Keratinocyte (primary cell): ENCODE measurements around the gene E4F1. TPM values are rescaled to one million over a fixed set of nuclear protein-coding genes. Genes with fewer than 3 reads are reported as not detected.

Experiments used
- DNase-seq: peaks from one replicate; pipeline ENCODE4 v3.0.0-alpha.2; 2011; ENCODE audit warnings: low read depth, missing footprints, low spot score
- FAIRE-seq: peaks from 2 replicates; lab custom pipeline; 2011; peaks lifted over from hg19 to GRCh38; lab: Jason Lieb, UNC
- H2AFZ ChIP-seq: 2 replicates; pipeline ENCODE4 v1.6.0; 2012; ENCODE audit warnings: low read length, control low read depth, inconsistent platforms; ENCODE audit not compliant: control insufficient read depth
- H3K27ac ChIP-seq: 2 replicates; pipeline ENCODE4 v1.5.1; 2011; ENCODE audit warnings: low read length; ENCODE audit not compliant: control insufficient read depth, insufficient read depth
- H3K27me3 ChIP-seq: 3 replicates; pipeline ENCODE4 v1.6.0; 2011; ENCODE audit warnings: low read length; ENCODE audit not compliant: control insufficient read depth, insufficient read depth; ENCODE audit errors: extremely low read depth
- H3K36me3 ChIP-seq, 2 experiments: 2 replicates in 1 of 2; 3 replicates in 1 of 2; pipeline ENCODE4 v1.5.1; 2011; ENCODE audit warnings: low read length in 2 of 2, mild to moderate bottlenecking in 1 of 2; ENCODE audit not compliant: control insufficient read depth in 2 of 2, insufficient read depth in 2 of 2; ENCODE audit errors: extremely low read depth in 1 of 2
- H3K4me1 ChIP-seq: 3 replicates; pipeline ENCODE4 v1.5.1; 2011; ENCODE audit warnings: low read length; ENCODE audit not compliant: control insufficient read depth, insufficient read depth; ENCODE audit errors: extremely low read depth
- H3K4me2 ChIP-seq: 3 replicates; pipeline ENCODE4 v1.6.0; 2011; ENCODE audit warnings: low read depth, low read length; ENCODE audit not compliant: control insufficient read depth, insufficient read depth; ENCODE audit errors: extremely low read depth
- H3K4me3 ChIP-seq, 3 experiments: fragments of 200-600 bp in 1 of 3; sonication (generic) in 1 of 3; 2 replicates in 2 of 3; 3 replicates in 1 of 3; pipeline ENCODE4 v1.5.1; 2011 to 2016; ENCODE audit warnings: low read length in 3 of 3, mild to moderate bottlenecking in 3 of 3, control low read depth in 2 of 3, inconsistent platforms in 1 of 3, low read depth in 1 of 3, mixed read lengths in 1 of 3, mixed run types in 1 of 3, moderate library complexity in 1 of 3; ENCODE audit not compliant: control insufficient read depth in 2 of 3, insufficient read depth in 2 of 3; ENCODE audit errors: extremely low read depth in 1 of 3
- H3K79me2 ChIP-seq: 2 replicates; pipeline ENCODE4 v1.6.0; 2012; ENCODE audit warnings: low read length; ENCODE audit not compliant: control insufficient read depth, insufficient read depth
- H3K9ac ChIP-seq: 3 replicates; pipeline ENCODE4 v1.6.0; 2011; ENCODE audit warnings: low read length; ENCODE audit not compliant: control insufficient read depth, insufficient read depth; ENCODE audit errors: extremely low read depth
- H3K9me1 ChIP-seq: 3 replicates; pipeline ENCODE4 v1.6.0; 2011; ENCODE audit warnings: low read length; ENCODE audit not compliant: control insufficient read depth, insufficient read depth; ENCODE audit errors: extremely low read depth
- H3K9me3 ChIP-seq: 2 replicates; pipeline ENCODE4 v1.5.1; 2012; ENCODE audit warnings: low read depth, low read length; ENCODE audit not compliant: control insufficient read depth
- H4K20me1 ChIP-seq: 3 replicates; pipeline ENCODE4 v1.6.0; 2011; ENCODE audit warnings: low read length; ENCODE audit not compliant: control insufficient read depth, insufficient read depth; ENCODE audit errors: extremely low read depth
- EZH2 ChIP-seq: IDR thresholded peaks from one replicate; pipeline ENCODE4 v1.6.1; 2012; ENCODE audit warnings: inconsistent platforms, mild to moderate bottlenecking, low read length, moderate library complexity
- dilution Hi-C: fragments of 300-500 bp; cut with MboI; formaldehyde crosslinking; loops from one replicate; pipeline ENCODE4 v1.7.0; 2020; ENCODE audit warnings: low sequenced_read_pairs; ENCODE audit not compliant: extremely low pct_ligation_motif_present
- polyA plus RNA-seq, 5 experiments: library from polyadenylated mRNA; depleted of rRNA in 3 of 5; stranded (reverse) in 3 of 5; stranded (forward) in 1 of 5; unstranded in 1 of 5; fragments of >200 nt; gene quantifications; 1 replicate in 1 of 5; 2 replicates in 3 of 5; 3 replicates in 1 of 5; pipeline versions ENCODE4 v1.2.1 to v1.2.3, GENCODE V29; 2011 to 2012; ENCODE audit warnings: missing spikeins in 2 of 5, low read depth in 1 of 5, low replicate concordance in 1 of 5
- TF ChIP-seq, protein P1 (sequence below), 3 experiments: IDR thresholded peaks in 1 of 3; conservative IDR thresholded peaks in 1 of 3; optimal IDR thresholded peaks in 1 of 3; 2 replicates in 2 of 3; 3 replicates in 1 of 3; pipeline versions ENCODE3 to v1.5.1; 2011; ENCODE audit warnings: low read length in 3 of 3, mild to moderate bottlenecking in 3 of 3, moderate library complexity in 2 of 3, control low read depth in 1 of 3, inconsistent platforms in 1 of 3; ENCODE audit not compliant: insufficient read depth in 2 of 3; ENCODE audit errors: extremely low read depth in 1 of 3

The E4F1 gene
- polyA plus RNA-seq, 1 donor (not counting 4 experiments of a cell fraction or from before 2014, with no cell fraction given), result 10.5 TPM

DNA sequence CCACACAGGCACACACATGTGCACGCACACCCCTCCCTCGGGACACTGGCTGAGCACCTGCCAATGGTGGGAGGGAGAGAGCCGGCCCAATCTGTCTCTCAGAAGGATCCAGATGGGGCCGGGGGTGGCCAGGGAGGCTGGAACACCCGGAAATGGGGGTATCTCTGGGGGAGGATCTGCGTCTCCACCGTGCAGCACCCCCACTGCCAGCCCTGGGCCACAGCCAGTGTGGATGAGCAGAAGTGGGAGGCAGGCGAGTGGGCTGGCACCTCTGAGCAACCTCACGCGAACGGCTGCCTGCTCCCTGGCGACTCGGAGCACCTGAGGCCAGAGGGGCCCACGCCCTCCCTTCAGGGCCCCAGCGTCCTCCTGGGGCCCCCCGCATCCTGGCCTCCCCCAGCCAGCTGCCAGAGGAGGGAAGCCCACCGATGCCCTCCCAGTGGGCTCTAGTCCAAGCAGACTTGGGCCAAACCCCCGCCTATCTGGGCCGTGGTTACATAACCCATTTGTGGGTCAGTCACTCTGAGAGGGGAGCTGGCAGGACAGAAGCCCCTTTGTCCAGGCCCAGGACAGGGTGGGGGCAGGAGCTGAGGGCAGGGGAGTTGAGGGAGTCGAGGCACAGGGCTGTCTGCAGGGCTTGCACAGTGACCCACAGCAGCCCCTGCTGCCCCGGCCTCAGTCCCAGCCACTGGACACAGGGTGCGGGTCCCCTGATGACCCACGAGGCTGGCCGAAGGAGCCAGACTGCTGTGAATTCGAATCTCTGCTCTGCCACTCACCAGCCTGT is 32.5 kb upstream of the E4F1 start:
- Histone ChIP-seq H3K79me2 (no peaks in the 10 kb centered on the region), H3K9me1 (no peaks in the 10 kb centered on the region)
- TF ChIP-seq, protein P1, sequence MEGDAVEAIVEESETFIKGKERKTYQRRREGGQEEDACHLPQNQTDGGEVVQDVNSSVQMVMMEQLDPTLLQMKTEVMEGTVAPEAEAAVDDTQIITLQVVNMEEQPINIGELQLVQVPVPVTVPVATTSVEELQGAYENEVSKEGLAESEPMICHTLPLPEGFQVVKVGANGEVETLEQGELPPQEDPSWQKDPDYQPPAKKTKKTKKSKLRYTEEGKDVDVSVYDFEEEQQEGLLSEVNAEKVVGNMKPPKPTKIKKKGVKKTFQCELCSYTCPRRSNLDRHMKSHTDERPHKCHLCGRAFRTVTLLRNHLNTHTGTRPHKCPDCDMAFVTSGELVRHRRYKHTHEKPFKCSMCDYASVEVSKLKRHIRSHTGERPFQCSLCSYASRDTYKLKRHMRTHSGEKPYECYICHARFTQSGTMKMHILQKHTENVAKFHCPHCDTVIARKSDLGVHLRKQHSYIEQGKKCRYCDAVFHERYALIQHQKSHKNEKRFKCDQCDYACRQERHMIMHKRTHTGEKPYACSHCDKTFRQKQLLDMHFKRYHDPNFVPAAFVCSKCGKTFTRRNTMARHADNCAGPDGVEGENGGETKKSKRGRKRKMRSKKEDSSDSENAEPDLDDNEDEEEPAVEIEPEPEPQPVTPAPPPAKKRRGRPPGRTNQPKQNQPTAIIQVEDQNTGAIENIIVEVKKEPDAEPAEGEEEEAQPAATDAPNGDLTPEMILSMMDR (optimal IDR thresholded peaks at IDR 0.05 in 1 of 3, IDR thresholded peaks at IDR 0.05 in 1 of 3, conservative IDR thresholded peaks at IDR 0.05 in 1 of 3; ENCODE audit: extremely low read depth in 1 of 3, insufficient read depth in 2 of 3, low read length in 3 of 3), result no peak
- no peak for TF ChIP-seq EZH2

DNA sequence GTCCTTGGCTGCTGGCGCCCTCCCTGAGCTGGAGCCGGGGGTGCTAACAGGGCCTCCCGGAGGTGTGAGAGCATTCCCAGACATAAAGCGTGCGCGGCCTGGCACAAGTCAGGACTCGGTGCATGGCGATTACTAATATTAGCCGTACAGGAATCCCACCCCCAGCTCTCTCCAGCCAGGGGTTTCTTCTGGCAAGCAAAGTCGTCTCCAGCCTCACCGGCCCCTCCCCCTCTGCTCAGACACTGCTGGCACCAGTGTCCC is 32.0 kb upstream of the E4F1 start:
- FAIRE-seq, result no peak
- H3K4me1 ChIP-seq, result peaks cover 13% of the 10 kb centered on the region
- no peak overlapping the region for H3K4me3 ChIP-seq
- no peak overlapping the region for H3K9ac ChIP-seq
- TF ChIP-seq EZH2, result no peak
- TF ChIP-seq, protein P1 (optimal IDR thresholded peaks at IDR 0.05 in 1 of 3, IDR thresholded peaks at IDR 0.05 in 1 of 3, conservative IDR thresholded peaks at IDR 0.05 in 1 of 3; ENCODE audit: extremely low read depth in 1 of 3, insufficient read depth in 2 of 3, low read length in 3 of 3), result no peak
- peaks cover 28% of the 10 kb centered on the region for H3K27me3 ChIP-seq
- DNase-seq, result no peak
- no peak overlapping the region for H3K27ac ChIP-seq
- no peak overlapping the region for H2AFZ ChIP-seq
- dilution Hi-C loops, result no loop called here
- H3K36me3 ChIP-seq, result no peaks in the 10 kb centered on the region
- no peaks in the 10 kb centered on the region for H3K79me2 ChIP-seq
- no peaks in the 10 kb centered on the region for H3K9me3 ChIP-seq
- no peaks in the 10 kb centered on the region for H4K20me1 ChIP-seq
- no peak overlapping the region for H3K4me2 ChIP-seq
- H3K9me1 ChIP-seq, result no peaks in the 10 kb centered on the region

More for the DNA sequence above, 32.5 kb upstream of the E4F1 start:
- H3K9ac ChIP-seq, result no peak overlapping the region
- peaks cover 13% of the 10 kb centered on the region for H3K4me1 ChIP-seq
- H4K20me1 ChIP-seq, result no peaks in the 10 kb centered on the region
- no peak overlapping the region for H3K4me2 ChIP-seq
- no peak overlapping the region for H2AFZ ChIP-seq
- DNase-seq (no peak), FAIRE-seq (no peak)
- dilution Hi-C loops, result no loop called here
- H3K4me3 ChIP-seq, result no peak overlapping the region
- H3K27me3 ChIP-seq, result peaks cover 27% of the 10 kb centered on the region
- H3K27ac ChIP-seq, result no peak overlapping the region
- H3K36me3 ChIP-seq, result no peaks in the 10 kb centered on the region
- no peaks in the 10 kb centered on the region for H3K9me3 ChIP-seq
